SK-N-SH treated with all-trans-retinoic acid at 6 μM for 48 hours (cell line): ENCODE data around the gene CABP1.
"Not testable (repeated sequence)": the region's sequence is repeated elsewhere in the genome, so short reads cannot be mapped to it uniquely, and the experiment has no call there.

Experiments used
- PPARA ChIP-seq: fragments of 250-450 bp; sonication (Bioruptor Pico); IDR thresholded peaks from 2 replicates; pipeline ENCODE4 v1.5.0; 2020; ENCODE audit warnings: mild to moderate bottlenecking, borderline replicate concordance
- RARB ChIP-seq: fragments of 250-450 bp; sonication (Bioruptor Pico); IDR thresholded peaks from 2 replicates; pipeline ENCODE4 v1.8.0; 2021; ENCODE audit warnings: mild to moderate bottlenecking, moderate library complexity

DNA sequence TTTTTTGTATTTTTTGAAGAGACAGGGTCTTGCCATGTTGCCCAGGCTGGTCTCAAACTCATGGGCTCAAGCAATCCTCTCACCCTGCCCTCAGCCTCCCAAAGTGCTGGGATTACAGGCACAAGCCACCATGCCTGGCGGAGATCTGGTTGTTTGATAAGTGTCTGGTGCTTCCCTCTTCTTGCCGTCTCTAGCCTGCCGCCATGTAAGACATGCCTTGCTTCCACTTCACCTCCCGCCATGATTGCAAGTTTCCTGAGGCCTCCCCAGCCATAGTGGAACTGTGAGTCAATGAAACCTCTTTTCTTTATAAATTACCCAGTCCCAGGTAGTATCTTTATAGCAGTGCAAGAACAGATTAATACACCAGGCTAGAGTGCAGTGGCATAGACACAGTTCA, 22.7 kb upstream of the CABP1 start:
- not testable (repeated sequence) for TF ChIP-seq RARB, PPARA (CRISPR knock-in tag)
